ENCODE results near the gene FAM241B. TPM values are rescaled to one million over a fixed set of nuclear protein-coding genes. Genes with fewer than 3 reads are reported as not detected.

FAM241B gene
- total RNA-seq, 1 donor from 2014 or later, result 4.5 TPM

DNA sequence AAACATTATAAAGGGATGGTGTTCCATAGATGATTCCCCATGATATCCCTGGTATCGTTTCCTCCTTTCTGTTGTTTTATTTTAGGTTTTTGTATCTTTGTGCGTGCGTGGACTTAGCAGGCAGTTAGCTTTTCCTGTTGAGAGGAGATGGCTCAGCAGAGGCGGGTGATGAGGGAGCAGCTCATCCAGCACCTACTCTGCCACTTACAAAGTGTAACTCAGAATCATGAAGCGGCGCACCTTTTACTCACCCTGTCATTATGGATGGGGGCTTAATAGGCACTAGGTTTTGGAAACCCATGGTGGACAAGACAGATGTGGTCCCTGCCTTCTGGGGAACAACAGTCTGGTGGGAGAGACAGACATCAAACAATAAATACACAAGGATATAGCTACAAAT, 17.1 kb downstream of the FAM241B start:
- intact Hi-C loops (cut with micrococcal nuclease), result no loop called here

DNA sequence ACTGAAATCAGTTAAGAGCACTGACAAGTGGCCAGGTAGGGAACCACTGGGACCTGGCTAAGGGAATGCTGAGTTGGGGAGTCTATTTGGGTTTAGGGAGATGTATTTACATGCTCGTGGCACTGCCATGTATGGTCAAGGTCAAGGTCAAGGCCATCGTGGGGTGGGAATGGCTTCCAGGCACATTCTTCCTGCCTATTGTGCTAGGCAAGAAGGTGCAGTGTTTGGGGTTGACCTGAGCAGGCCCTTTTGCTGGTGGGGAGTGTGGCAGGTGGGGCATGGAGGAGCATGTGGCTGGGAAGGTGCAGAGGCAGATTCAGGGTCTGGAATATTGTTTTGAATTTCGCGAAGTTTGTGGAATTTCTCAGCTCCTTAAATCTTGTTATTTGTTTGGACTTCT, 17.8 kb downstream of the FAM241B start:
- intact Hi-C loops (cut with micrococcal nuclease), result no loop called here

DNA sequence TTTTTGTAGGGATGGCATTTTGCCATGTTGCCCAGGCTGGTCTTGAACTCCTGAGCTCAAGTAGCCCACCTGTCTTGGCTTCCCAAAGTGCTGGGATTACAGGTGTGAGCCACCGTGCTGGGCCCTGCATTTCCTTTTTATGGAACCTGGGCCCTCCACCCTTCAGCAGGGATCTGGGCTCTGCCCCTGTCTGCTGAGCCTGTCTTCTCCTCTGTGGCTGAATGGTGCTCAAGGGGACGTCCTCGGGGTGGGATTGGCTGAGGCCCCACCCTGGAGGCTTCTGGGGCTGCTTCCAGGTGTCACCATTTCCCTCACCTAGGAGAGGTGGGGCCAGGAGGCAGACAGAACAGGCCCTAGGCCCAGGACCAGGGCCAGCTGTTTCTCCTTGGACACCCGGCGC, 18.4 kb downstream of the FAM241B start:
- intact Hi-C loops (cut with micrococcal nuclease), result no loop called here

DNA sequence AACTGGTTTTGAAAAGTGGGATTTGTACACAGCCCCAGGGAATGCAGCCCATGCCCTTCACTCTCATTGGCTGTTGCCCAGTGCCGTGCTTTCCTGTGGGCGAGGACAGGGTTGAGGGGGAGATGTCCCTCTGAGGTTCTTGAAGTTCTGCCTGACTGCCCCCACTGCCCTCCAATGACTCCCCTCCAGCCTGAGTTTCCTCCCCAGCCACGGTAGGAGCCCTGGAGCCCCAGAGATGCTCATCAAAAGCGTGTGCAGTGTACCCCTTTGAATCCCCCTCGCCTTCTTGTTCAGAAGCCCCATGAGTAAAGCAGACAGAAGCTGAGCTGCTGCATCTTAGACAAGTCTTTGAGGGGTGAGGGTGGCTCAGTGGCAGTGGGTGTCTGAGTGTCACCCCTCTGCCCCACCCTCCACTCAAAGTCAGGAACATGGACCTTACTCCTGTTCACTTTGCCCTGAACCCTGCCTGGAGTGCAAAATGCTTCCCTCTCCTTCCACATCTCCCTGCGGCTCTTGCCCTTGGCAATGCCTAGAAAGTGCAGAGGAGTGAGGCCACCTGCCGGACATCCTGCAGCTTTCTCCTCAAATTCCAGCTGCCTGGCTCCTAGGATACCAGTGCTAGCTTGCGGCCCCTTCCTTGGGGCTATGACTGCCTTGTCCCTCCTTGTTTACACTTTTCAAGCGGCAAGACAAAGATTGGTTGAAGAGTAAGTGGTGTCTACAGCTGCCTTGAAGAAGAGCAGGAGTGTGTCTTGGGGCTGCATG, 19.9 kb downstream of the FAM241B start:
- intact Hi-C loops (cut with micrococcal nuclease), result no loop called here

DNA sequence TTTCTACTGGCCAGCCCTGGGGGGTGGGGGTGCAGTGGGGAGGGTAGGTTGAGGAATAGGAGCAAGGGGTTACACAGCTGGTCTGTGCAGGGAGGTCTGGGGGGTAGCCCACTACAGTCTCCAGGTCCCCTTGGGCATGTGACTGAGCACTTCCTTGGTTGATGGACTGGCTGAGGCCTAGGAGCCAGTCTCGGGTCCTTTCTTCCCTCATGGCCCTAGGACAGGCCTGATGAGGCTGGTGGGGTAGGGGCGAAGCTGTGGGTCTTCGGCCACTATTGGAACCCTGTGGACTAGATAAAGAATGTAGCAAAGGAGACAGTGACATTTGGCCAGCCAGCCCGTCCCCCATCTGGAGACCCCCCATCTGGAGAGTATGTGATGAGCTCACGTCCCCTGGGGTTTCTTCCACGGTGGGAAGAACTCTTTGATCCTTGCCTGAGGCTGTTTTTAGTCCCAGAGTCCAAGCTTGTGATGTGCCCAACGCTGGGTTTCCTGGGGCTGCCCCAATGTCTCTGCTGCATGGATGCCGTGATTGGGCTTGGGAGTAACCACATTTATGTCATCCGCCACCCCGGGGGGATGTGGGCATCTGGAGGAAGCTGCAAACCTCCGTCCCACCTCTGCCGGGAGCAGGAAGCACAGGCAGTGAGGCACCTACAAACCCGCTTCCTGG, 20.7 kb downstream of the FAM241B start:
- intact Hi-C loops (cut with micrococcal nuclease), result no loop called here

DNA sequence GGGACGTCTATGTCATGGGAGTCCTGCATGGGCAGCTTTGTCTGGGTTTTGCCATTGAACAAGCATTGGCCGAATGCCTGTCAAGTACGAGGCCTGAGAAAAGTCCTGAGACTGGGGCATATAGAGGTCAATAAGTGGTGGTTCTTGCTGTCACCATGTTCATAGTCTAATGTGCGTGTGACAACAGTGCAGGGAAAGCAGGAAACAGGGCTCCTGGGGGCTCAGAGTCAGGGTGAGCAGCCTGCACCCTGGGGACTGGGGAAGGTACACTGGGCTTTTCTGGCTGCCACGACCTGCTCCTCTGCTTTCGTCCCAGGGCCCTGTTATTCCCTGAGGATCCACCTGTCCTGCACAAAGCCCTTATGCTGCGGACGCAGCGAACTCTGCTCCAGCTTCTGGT, 21.3 kb downstream of the FAM241B start:
- intact Hi-C loops (cut with micrococcal nuclease), result no loop called here

DNA sequence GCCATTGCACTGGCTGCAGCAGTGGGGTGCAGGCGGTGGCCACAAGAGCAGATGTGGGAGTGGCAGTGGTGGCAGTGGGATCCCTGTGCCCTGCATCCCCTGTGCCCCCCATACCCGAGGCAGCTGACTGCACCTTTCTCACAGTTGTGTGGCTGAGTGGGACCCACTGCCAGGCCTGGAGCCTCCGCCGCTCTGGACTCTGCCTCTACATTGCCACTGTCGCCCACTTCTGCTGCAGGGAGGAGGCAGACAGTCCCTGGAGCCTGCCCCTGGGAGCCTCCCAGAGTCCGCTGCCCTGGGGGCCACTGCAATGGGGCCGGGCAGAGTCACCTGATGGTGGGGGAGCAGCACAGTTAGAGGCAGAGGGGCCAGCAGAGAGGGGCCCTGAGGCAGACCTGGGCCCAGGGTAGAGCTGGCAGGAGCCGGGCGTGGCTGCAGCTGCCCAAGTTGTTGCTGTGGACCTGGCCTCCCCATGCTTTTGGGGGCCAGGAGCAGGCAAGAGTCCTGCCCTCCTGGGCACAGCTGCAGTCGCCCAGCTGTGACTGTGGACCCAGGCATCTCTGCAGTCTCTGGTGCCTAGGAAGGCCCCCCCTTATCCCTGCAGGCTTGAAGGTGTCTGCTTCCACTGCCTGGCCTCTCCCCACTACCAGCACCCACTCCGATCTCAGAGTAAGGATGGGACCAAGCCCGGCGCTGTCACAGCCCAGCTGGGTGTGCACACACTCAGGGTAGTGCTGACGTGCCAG, 22.2 kb downstream of the FAM241B start:
- intact Hi-C loops (cut with micrococcal nuclease), result no loop called here

DNA sequence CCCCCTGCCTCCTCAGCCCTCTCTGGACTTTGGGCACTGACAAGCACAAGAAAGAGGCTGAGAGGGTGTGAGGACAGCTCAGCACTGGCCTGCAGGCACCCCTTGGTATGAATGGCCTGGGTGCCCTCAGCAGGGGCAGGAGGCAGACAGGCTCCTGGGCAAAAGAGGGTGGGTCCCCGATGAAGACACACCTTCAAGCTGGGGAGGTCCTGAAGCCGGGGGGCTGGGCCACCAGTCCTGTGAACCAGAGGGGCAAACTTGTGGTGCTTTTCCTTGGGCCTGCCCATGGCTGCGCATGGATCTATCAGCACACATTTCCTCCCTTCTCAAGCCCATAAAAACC, 22.8 kb downstream of the FAM241B start:
- intact Hi-C loops (cut with micrococcal nuclease), result no loop called here

DNA sequence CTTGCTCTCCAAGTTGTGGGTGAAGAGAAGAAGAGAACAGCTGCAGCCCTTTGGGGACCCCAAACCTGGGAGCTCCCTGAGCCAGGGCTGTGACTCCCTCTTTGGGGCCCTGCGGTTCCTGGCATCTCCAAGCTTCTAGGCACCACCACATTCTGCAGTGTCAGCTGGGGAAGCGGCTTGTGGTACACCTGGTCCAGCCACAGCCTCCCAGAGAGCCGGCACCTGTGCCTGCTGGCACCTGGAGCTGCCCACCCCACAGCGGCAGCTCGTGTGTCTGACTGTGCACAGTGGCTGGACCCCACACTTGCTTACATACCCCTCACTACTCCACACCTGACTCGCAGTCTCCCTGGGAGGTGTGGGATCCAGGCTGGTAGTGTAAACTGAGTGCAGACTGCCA, 23.5 kb downstream of the FAM241B start:
- intact Hi-C loops (cut with micrococcal nuclease), result no loop called here

DNA sequence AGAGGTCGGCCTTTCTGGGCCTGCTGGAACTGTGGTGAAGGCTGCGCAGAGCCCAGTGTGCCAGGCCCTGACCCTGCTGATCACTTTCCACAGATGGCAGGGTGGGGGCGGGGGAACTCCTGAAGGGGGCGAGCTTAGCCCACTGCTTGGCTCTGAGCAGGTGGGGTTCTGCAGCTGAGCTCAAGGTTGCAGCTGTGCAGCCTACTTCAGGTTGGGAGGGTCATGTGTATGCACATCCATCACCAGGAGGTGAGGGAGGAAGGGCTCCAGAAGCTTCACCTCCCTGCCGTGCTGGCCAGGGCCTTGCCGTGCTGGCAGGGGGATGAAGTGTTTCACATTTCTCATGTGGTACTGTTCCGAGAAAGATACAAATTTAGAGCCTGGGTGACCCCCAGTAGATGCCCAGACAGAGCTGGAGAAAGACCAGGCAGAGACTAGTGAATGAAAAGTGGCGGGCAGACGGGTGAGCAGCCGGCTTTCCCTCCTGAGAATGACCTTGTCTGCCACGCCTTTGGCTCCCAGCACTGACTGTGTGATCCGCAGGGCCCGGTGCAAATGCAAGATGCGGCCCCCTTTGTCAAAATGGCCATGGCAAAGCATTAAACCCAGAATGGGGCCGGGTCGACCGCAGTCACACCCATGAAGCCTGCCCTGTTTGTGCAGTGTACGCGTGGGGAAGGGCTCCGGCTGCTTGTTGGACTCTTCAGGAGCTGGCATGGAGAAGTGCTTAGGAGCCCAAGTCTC, 25.2 kb downstream of the FAM241B start:
- intact Hi-C loops (cut with micrococcal nuclease), result no loop called here

DNA sequence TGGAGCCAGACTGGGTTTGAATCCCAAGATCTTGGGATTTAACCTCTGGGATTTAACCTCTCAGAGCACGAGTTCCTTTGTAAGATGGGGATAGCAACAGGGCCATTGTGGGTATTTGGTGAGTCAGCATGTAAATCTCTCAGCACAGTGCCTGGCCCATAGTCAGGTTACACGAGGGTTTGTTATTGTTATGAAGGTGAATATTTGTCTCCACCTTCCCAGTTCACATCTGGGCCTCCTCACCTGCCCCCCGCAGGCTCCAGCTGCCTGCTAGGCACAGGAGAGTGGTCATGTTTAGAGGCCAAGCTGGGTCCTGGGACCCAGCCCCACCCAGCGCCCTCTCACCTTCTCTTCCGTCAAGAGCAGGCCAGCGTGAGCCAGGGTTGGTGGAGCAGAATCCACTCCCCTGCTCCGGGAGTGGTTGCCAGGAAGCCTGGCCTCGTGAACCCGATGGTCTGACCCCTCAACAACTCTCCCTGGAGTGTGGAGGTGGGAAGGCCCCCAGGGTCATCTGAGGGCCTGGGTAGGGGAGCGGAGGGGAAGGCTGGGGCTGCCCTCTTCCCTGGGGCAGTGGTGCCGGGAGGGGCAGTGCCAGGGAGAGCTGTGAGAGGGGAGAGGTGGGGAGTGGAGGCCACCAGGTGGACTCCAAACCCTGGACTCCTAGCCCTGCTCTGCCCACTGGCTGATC, 26.0 kb downstream of the FAM241B start:
- intact Hi-C loops (cut with micrococcal nuclease), result no loop called here

DNA sequence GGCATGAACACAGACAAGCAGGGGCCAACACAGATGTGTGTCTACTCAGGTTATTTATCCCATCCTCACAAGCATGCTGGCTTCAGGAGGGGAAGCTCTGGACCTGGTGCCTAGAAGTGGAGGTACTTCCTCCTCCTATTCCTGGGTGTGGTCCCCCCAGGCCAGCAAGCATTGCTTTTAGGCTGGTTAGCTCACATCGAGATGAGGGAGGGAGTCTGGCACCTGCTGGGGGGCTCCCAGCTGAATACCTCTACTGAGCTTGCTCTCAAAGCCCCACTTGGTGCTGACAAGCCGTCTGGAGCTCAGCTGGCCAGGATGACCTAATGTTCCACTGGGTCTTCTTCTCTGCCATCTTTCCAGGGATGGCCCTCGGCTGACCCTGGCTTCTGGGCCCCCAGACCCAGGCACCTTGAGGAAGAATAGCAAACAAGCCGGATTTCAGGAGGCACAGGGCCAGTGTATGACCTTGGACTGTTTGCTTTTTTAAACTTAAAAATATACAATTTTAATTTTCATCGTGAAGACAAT, 26.8 kb downstream of the FAM241B start:
- intact Hi-C loops (cut with micrococcal nuclease), result no loop called here

DNA sequence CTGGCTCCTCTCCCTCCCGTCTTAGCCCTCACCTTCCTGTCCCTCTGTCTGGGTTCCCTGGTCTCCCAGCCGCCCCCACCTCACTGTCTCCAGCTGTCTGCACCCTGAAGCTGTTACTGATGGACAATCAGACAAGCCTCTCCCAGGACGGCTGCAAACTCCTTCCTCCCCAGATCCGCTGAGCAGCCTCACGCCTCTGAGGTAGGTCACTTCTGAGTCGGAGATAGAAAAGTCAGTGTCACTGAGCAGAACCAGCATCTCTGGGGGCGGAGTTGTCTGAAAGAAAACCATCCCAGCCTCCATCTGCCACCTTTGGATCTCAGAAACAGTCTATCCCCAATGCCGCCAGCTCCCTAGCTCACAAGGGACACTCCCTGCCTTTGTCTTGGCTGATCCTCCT, 27.4 kb downstream of the FAM241B start:
- intact Hi-C loops (cut with micrococcal nuclease), result no loop called here

DNA sequence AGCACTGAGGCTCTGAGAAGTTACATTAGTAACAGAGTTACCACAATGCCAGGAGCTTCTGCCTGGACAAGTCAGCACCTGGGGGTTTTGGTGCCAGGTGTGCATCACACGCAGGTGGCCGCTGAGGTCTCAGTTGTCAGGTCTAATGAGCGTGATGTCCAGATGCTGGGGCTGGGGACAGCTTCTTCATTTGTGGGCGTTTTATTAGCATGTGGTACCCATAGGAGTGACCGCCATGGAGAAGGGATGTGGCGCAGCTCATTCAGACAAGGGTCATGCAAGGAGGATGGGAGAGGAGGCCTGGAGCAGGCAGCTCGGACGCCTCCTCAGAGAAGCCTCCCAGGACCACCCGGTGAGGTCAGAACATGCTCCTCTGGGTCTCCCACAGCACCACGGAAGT, 27.8 kb downstream of the FAM241B start:
- intact Hi-C loops (cut with micrococcal nuclease), result no loop called here

DNA sequence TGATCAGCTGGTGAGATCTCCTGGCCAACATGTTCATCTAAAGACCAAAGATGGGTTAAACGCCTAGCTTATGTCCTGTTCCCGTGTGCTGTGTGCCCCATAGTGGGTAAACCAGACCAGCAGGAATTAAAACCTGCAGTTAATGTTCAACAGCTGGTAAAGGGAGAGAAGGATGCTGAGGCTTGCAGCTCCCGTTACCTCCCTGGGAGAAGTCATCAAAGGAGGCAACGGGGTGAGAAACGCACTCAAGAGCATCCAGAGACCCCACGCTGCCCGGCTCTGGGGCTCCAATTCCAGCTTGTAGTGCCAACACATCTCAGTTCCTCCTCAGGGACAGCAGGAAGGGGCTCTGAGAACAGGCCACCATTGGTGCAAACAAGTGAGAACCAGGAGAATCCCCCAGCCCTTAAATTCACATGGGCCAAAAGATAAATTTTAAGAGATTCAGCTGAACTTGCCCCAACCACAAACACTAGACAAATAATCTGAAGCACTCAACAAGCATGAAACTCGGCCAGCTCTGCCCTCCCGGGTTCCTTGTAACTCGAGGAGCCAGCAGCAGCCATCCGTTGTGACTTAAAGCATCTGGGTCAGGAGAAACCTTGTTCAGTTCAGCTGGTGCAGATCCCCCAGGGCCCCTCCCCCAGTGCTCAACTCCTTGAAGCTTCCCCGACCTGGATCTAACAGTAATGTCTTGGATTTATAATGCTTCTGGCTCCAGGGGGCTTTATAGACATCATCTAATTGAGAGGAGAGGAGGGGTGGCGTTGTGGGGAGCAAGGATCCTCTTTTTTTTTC, 29.4 kb downstream of the FAM241B start:
- intact Hi-C loops (cut with micrococcal nuclease), result no loop called here

DNA sequence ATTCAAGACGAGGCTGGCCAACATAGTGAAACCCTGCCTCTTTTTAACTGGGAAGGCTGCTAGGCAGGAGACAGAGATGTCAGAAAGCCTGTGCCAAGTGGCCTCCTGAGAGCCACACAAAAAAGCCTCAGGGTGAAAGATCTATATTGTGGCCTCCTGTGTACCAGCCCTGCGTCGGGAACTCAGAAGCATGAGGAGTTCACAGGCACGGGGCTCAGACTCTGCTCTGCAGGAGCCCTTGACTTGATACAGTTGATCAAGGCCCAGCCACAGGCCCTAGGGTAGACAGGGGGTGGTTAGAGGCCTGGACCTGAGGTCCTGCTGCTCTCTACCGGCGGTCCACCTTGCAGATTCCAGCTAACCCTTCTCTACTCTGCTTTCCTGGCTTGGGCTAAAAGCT, 30.2 kb downstream of the FAM241B start:
- intact Hi-C loops (cut with micrococcal nuclease), result no loop called here

DNA sequence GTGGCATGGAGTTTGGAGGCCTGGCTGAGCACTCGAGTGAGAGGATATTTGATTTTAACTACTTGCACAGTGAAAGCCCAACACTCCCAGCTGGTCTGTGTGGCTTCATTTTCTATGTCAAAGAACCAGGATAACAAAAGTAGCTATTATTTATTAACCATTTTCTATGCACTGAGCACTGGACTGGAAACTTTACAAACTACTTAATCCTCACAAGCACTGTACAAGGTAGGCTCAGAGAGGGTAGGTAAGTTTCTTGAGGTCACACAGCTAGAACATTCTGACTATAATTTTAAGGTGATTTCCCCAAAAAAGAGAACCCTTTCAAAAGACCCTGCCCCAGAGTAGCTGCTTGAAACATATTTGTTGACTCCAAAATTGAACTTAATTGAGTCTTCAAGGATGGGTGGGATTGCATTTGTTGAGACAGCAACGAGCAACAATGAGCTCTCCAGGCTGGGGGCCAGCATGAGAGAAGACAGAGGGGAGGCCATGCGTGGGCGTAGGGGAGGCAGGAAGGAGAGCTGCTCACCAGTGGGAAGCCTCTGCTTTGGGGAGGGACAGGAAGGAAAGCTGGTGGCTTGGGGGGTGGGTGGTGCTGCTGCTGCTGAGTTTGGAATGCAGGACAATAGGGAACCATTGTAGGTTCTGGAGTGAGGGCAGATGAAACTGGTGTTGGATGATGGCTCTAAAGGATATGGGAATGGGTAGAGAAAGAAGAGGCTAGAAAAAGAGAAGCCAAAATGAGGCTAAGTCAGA, 31.5 kb downstream of the FAM241B start:
- intact Hi-C loops (cut with micrococcal nuclease), result no loop called here

DNA sequence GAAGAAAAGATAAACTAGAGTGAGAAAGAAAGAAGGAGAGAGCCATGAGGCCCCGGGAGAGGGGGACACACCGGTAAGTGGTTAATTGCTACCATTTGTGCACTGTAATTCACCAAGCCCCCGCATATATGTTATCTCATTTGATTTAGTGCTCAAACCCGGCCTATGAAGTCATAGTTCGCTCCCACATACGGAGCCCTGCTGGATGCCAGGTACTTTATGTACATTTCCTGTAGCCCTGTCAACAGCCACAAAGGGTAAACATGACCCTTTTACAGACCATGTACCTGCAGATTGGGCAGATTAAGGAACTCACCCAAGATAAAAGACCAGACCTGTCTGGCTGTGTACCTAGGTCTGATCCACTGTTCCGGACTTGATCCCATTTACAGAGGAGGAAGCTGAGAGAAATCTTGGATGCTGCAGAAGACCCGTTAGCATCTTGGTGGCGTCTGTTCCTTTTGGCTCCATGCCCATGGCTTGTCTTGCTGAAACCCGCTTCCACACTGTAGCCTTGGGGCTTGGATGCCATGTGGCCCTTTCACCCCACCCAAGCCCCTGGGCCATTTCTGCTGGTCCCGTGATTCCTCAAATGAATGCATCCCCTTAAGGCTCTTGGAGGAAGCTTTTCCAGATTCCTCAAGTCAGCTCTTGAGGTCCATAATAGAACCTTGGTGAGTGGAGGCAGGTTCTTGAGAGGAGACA, 32.3 kb downstream of the FAM241B start:
- intact Hi-C loops (cut with micrococcal nuclease), result no loop called here

DNA sequence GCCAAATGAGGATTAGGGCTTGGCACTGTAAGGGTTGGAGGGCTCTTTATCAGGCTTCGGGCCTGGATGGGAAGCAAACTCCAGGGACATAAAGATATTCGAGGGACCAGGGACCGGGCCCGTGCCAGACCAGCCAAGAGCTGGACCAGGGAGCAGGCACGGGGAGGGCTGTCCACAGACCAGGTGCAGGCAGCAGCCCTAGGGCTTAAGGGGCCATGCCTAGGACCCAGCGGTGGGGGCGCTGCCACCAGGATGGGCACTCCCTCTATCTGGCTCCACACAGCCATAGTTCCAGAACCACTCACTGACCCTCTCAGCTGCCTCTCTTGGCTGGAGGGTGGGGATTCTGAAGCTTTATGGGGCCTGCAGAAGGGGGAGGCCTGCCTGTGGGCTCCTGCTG, 32.9 kb downstream of the FAM241B start:
- intact Hi-C loops (cut with micrococcal nuclease), result no loop called here

Measured in T-helper 2 cell treated with Interferon-gamma antibody and Interleukin-4, amounts not matched to agents 100 ng/mL and 5 ng/mL, for 36 hours (primary cell).